Subcutaneous adipose tissue (tissue), 4 donors: ENCODE data around the gene SMAP1. TPM values are rescaled to one million over a fixed set of nuclear protein-coding genes. Genes with fewer than 3 reads are reported as not detected.

ENCODE experiments used
- total RNA-seq, 4 donors: library from RNA; depleted of rRNA; stranded (reverse); fragments of >200 nt; gene quantifications; one replicate each; pipeline ENCODE4 v1.1.0, GENCODE V29; 2016
- TF ChIP-seq, protein P1 (sequence below): fragments of 450-650 bp; IDR thresholded peaks from one replicate; pipeline ENCODE4 v1.5.1; 2016; ENCODE audit warnings: low read depth, mild to moderate bottlenecking, control low read depth, antibody characterized with exemption, moderate library complexity

The SMAP1 gene
- total RNA-seq, 4 donors from 2014 or later = 28.8 to 38.8 (median 34.3) TPM

- TF ChIP-seq, protein P1, sequence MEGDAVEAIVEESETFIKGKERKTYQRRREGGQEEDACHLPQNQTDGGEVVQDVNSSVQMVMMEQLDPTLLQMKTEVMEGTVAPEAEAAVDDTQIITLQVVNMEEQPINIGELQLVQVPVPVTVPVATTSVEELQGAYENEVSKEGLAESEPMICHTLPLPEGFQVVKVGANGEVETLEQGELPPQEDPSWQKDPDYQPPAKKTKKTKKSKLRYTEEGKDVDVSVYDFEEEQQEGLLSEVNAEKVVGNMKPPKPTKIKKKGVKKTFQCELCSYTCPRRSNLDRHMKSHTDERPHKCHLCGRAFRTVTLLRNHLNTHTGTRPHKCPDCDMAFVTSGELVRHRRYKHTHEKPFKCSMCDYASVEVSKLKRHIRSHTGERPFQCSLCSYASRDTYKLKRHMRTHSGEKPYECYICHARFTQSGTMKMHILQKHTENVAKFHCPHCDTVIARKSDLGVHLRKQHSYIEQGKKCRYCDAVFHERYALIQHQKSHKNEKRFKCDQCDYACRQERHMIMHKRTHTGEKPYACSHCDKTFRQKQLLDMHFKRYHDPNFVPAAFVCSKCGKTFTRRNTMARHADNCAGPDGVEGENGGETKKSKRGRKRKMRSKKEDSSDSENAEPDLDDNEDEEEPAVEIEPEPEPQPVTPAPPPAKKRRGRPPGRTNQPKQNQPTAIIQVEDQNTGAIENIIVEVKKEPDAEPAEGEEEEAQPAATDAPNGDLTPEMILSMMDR = no peak
Measured at GRCh38 chr6:70884074-70884983, 216.6 kb downstream of the SMAP1 start.

DNA sequence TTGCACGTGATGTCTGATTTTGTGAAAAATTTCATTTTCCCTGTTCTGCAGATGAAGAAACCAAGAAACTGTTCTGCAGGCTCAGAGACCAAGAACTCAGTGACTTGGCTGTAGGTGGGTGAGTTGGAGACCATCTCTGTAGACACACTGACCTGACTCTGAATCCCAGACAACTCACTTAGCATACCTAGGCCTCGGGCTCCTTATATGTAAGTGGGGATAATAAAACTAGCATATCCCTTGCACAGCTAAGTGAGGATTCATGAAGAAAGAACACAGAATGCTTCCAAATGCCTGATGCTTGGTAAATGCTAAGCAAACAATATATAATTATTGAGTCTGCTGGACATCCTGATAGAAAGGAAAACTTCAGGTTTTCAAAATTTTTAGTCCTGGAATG lies 218.4 kb downstream of the SMAP1 start:
- TF ChIP-seq, protein P1 = no peak

DNA sequence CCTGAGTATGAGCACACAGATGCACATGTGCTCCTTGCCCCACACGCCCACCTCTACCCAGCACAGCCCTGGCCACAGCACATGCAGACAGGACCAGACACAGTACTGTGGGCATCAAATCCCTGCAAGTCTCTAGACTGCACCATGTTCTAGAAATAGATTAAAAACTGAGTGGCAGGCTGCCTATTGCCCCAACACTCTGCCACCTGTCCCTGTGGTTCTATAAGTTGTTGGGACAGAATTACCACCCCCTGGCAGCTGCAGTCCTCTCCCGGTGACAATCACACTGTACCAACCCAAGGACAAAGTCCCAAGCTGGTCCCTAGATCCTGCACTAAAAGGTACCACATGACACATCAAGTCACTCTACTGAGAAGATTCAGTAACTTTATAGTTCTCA lies 219.0 kb downstream of the SMAP1 start:
- TF ChIP-seq, protein P1 = no peak

- TF ChIP-seq, protein P1 = no peak
Measured at GRCh38 chr6:70889270-70889669, 221.6 kb downstream of the SMAP1 start.

DNA sequence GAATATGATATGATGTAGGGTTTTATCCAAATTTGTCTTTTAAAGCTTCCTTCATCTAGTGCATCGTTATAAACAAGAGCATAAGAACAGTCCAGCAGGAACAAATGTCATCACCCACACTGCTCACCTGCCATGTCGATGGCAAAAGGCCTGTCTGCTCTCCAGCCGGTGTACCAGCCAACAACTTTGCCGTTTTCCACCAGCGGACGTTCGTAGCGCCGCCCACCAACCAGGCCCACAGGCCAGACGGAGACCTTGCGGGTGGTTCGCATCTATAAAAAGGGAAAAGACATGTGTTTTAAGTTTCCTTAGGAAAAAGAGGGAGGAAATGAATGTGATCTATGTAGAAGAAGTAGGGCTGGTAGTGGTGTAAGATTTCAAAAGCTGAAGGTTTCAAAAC lies 226.3 kb downstream of the SMAP1 start:
- TF ChIP-seq, protein P1 = no peak

DNA sequence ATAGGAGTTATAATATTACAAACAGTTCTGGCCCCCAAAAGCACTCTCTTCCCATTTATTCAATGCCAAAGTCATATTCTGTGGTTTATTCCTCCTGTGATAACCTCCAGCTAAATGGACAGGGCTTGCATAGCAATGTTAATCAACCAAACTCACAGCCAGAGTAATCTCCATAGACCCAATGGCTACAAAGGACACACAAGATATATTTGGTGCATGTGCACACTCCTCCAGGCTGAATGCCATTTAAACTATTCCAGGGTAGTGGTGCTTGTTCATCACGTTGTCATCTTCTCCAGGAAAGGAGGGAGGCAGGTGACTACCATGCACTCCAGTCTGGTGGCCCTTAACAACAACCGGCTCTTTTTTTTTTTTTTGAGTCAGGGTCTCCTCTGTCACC lies 232.4 kb downstream of the SMAP1 start:
- TF ChIP-seq, protein P1 = no peak

DNA sequence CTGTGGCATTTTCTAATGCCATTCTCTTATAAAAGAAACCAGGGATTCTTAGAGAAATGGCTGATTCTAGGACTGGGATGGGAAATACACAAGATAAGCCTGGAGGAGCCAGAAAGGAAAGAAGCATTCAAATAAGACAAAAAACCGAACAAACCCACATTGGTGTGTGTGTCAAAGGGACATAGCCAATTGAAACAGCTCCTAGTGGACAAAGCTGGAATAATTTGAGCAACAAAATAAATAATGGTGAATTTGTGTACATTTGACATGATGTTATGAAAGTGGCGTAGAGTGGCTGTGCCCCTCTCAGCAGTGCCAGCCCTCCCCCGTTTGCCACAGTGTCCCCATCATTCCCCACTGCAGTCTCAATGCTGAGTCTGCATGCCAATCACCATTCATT lies 233.6 kb downstream of the SMAP1 start:
- TF ChIP-seq, protein P1 = no peak
